Transverse colon (tissue), 4 donors: ENCODE data around the gene DBX1. TPM values are rescaled to one million over a fixed set of nuclear protein-coding genes. Genes with fewer than 3 reads are reported as not detected.

ENCODE experiments used
- DNase-seq: peaks from one replicate; pipeline ENCODE4 v3.0.0-alpha.2; 2019
- H3K27ac ChIP-seq, 4 donors: fragments of 200-600 bp; sonication (generic); 2 replicates each; pipeline ENCODE4 v1.5.1; 2016 to 2018; ENCODE audit warnings: inconsistent platforms in 4 of 4
- H3K27me3 ChIP-seq: fragments of 200-600 bp; sonication (generic); 2 replicates; pipeline ENCODE4 v1.5.1; 2017; ENCODE audit warnings: inconsistent platforms
- H3K36me3 ChIP-seq, 4 donors: fragments of 200-600 bp; sonication (generic); 2 replicates each; pipeline ENCODE4 v1.5.1; 2017 to 2019; ENCODE audit warnings: inconsistent platforms in 4 of 4
- H3K4me1 ChIP-seq, 4 donors: fragments of 200-600 bp; sonication (generic); 2 replicates each; pipeline ENCODE4 v1.5.1; 2017 to 2020; ENCODE audit warnings: inconsistent platforms in 4 of 4
- H3K4me3 ChIP-seq, 4 donors: fragments of 200-600 bp; sonication (generic); 1 replicate in 1 of 4; 2 replicates in 3 of 4; pipeline versions ENCODE4 v1.5.1 to v1.6.1; 2017 to 2019; ENCODE audit warnings: inconsistent platforms in 4 of 4
- H3K9me3 ChIP-seq, 2 donors: fragments of 200-600 bp; sonication (generic); 2 replicates each; pipeline ENCODE4 v1.5.1; 2017 to 2019; ENCODE audit warnings: inconsistent platforms in 2 of 2
- EP300 ChIP-seq: sonication (generic); formaldehyde crosslinking; IDR thresholded peaks from one replicate; pipeline ENCODE4 v1.6.1; 2017; ENCODE audit warnings: antibody characterized with exemption, low read depth
- POLR2A ChIP-seq: fragments of 450-650 bp; IDR thresholded peaks from one replicate; pipeline ENCODE4 v1.6.1; 2016; ENCODE audit warnings: antibody characterized with exemption, mild to moderate bottlenecking, moderate library complexity
- POLR2AphosphoS5 ChIP-seq, 3 donors: sonication (generic); formaldehyde crosslinking; IDR thresholded peaks; one replicate each; pipeline ENCODE4 v1.6.1; 2016; ENCODE audit warnings: antibody characterized with exemption in 3 of 3
- WGBS, 2 donors: methylation state at CpG; one replicate each; pipeline ENCODE4 v1.1.5; 2018; ENCODE audit warnings: low coverage in 1 of 2; 5-methylcytosine and 5-hydroxymethylcytosine counted together
- in situ Hi-C, 4 donors: fragments of 200-750 bp; cut with MboI; loops; one replicate each; pipeline versions ENCODE4 v1.15.0 to v1.15.1; 2017; ENCODE audit warnings: low sequenced_read_pairs in 3 of 4, low pct_ligation_motif_present in 1 of 4, low pct_unique_long_range_greater_than_20kb in 1 of 4
- intact Hi-C: fragments of 100-400 bp; cut with DNase I; formaldehyde crosslinking; loops from one replicate; pipeline ENCODE4 v1.15.1; 2023; ENCODE audit warnings: low total_unique reads
- total RNA-seq, 4 donors: library from RNA; depleted of rRNA; stranded (reverse); fragments of >200 nt; gene quantifications; one replicate each; pipeline ENCODE4 v1.1.0, GENCODE V29; 2016
- TF ChIP-seq, protein P1 (sequence below), 5 experiments: fragments of 200-600 bp in 3 of 5; fragments of 450-650 bp in 2 of 5; sonication (generic) in 3 of 5; IDR thresholded peaks; 1 replicate in 2 of 5; 2 replicates in 3 of 5; pipeline ENCODE4 v1.5.1; 2016 to 2017; ENCODE audit warnings: antibody characterized with exemption in 5 of 5, inconsistent platforms in 3 of 5, mild to moderate bottlenecking in 2 of 5, moderate library complexity in 1 of 5

The DBX1 gene
- total RNA-seq, 4 donors from 2014 or later, result not detected

DNA sequence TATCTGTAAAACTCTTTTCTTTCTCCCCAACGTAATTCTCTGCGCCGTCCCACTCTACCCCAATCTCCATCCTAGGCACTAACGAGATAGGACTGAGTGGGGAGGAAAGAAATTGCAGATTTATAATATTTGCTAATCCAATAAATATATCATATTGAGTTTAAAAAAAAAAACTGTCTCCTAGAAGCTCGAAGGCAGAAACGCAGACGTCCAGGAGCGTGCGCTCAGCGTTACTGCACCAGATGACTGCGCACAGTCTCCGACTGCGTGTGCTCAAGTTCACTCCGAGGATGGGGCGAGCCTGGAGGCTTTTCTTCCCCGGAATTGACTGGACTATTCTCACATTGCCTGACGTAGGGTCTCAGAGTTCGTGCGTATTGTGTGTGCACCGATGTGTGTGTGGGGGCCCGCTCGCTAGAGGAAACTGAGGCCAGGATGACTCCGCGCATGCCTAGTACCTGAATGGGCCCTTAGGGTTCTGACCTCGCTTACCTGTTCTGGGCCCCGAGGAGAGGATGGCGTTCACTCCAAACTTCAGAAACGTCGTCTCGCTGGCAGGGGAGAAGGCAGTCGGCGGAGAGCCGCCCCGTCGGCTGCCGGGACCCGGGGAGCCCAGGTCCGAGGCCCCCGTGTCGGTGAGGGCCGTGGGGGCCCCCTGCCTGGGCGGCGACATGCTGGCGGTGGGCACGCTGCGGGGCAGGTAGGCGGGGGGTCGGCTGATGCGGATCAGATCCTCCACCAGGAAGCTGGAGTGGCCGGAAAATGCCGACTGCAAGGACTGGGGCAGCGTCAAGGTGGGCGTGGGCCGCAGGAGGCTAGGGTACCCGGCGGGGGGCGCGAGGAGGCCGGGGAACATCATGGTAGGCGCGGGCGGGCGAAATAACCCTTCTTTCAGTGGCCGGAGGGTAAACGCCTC, 551 bp downstream of the DBX1 start:
- H3K9me3 ChIP-seq, result no peaks in the 10 kb centered on the region
- 23 to 25% methylated on average over 4 to 64 of the region's 65 CpGs for WGBS, 2 donors
- no peak overlapping the region for H3K4me3 ChIP-seq
- peaks cover 7 to 33% (median 28%) of the 10 kb centered on the region in 4 donors for H3K4me1 ChIP-seq
- H3K27me3 ChIP-seq, result peaks cover 100% of the 10 kb centered on the region
- intact Hi-C loops, result no loop called here
- H3K27ac ChIP-seq, result no peak overlapping the region
- TF ChIP-seq, protein P1, sequence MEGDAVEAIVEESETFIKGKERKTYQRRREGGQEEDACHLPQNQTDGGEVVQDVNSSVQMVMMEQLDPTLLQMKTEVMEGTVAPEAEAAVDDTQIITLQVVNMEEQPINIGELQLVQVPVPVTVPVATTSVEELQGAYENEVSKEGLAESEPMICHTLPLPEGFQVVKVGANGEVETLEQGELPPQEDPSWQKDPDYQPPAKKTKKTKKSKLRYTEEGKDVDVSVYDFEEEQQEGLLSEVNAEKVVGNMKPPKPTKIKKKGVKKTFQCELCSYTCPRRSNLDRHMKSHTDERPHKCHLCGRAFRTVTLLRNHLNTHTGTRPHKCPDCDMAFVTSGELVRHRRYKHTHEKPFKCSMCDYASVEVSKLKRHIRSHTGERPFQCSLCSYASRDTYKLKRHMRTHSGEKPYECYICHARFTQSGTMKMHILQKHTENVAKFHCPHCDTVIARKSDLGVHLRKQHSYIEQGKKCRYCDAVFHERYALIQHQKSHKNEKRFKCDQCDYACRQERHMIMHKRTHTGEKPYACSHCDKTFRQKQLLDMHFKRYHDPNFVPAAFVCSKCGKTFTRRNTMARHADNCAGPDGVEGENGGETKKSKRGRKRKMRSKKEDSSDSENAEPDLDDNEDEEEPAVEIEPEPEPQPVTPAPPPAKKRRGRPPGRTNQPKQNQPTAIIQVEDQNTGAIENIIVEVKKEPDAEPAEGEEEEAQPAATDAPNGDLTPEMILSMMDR (IDR thresholded peaks at IDR 0.05), result no peak
- TF ChIP-seq EP300 (no peak), POLR2AphosphoS5 (IDR thresholded peaks at IDR 0.05) (no peak), POLR2A (no peak)
- H3K36me3 ChIP-seq, result no peaks in the 10 kb centered on the region
- no peak for DNase-seq
- in situ Hi-C loops, result no loop called here

- peaks cover 100% of the 10 kb centered on the region for H3K27me3 ChIP-seq
- peak; percentile 31 for DNase-seq
- no peaks in the 10 kb centered on the region for H3K9me3 ChIP-seq
- WGBS, 2 donors, result 6 to 23% methylated on average over 8 to 33 of the region's 33 CpGs
- H3K27ac ChIP-seq, result no peak overlapping the region
- intact Hi-C loops, result no loop called here
- no peaks in the 10 kb centered on the region for H3K36me3 ChIP-seq
- in situ Hi-C loops, result no loop called here
- H3K4me1 ChIP-seq, result peaks cover 6 to 29% (median 24%) of the 10 kb centered on the region in 4 donors
- H3K4me3 ChIP-seq, result no peak overlapping the region
- TF ChIP-seq POLR2AphosphoS5 (IDR thresholded peaks at IDR 0.05) (no peak), POLR2A (no peak), EP300 (no peak)
- TF ChIP-seq, protein P1 (IDR thresholded peaks at IDR 0.05), result no peak
Measured at GRCh38 chr11:20158597-20159257, 1.5 kb downstream of the DBX1 start.

DNA sequence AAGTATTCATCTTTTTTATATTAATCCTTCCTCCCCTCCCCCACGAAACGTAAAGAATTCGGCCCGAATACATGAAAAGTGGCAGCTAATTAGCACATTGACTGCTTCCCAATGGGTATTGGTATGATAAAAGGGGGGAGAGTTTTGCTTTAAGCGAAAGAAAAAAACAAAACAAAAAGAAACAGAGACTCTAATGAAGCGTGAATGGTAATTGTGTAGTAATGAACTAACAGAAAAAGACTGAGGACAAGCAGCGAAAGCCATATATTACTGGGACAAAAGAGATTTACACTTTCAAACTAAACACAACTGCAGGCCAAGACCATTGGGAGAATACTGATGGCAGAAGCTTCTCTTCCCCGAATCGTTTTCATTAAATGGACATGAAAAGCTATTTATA, 2.5 kb downstream of the DBX1 start:
- Histone ChIP-seq H3K9me3 (no peaks in the 10 kb centered on the region), H3K27ac (no peak overlapping the region), H3K4me3 (no peak overlapping the region), H3K4me1 (peaks cover under 1 to 19% (median 15%) of the 10 kb centered on the region in 4 donors), H3K36me3 (no peaks in the 10 kb centered on the region), H3K27me3 (peaks cover 99% of the 10 kb centered on the region)
- intact Hi-C loops (no loop called here), in situ Hi-C loops (no loop called here)
- no peak for DNase-seq
- TF ChIP-seq POLR2AphosphoS5 (IDR thresholded peaks at IDR 0.05) (no peak), EP300 (no peak), POLR2A (no peak)
- TF ChIP-seq, protein P1 (IDR thresholded peaks at IDR 0.05), result no peak
- WGBS, 2 donors, result 12 to 15% methylated on average over 9 of the region's 9 CpGs

DNA sequence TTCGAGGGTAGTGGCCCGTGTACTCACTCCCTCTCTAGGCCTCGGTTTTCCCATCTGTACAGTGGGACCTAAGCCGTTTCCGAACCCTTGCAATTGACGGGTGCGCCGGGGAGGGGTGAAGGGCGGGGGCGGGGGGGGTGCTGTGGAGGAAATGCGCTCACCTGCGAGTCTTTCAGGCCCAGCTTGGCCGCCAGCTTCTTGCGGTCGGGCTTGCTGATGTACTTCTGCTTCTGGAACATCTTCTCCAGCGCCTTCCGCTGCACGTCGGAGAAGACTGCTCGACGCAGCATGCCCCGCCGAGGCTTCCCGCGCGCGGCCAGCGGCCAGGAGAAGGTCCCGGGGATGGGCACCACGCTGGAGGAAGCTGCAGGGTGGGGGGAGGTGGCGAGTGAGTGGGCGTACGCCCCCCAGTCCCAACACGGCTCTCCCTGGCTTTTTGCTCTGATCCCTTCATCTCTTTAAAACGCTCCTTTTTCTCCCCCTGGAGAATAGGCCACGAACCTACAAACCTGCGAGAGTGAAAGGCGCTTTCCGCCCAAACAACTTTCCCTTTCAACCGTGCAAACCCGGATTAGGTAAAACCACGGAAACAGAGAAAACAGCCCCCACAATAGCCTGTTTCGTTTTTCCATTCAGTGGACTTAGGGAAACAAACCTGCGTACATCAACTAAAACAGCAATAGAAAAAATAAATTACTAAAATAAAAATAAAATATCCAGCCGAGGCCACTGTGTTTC, 3.2 kb downstream of the DBX1 start:
- TF ChIP-seq EP300 (no peak), POLR2A (no peak), POLR2AphosphoS5 (IDR thresholded peaks at IDR 0.05) (no peak)
- TF ChIP-seq, protein P1 (IDR thresholded peaks at IDR 0.05), result no peak
- Histone ChIP-seq H3K4me3 (peak overlapping the region in 3 of 4 donors; percentile 10 to 49 (median 33)), H3K27me3 (peaks cover 92% of the 10 kb centered on the region), H3K9me3 (no peaks in the 10 kb centered on the region), H3K4me1 (peaks cover 0 to 18% (median 14%) of the 10 kb centered on the region in 4 donors), H3K27ac (no peak overlapping the region), H3K36me3 (no peaks in the 10 kb centered on the region)
- intact Hi-C loops (no loop called here), in situ Hi-C loops (no loop called here)
- peak; percentile 20 for DNase-seq
- WGBS, 2 donors, result 0 to 8% methylated on average over 2 to 34 of the region's 45 CpGs
